Measurements from ENCODE around the gene FBXO36. TPM values are rescaled to one million over a fixed set of nuclear protein-coding genes. Genes with fewer than 3 reads are reported as not detected.
"Not testable (repeated sequence)": the region's sequence is repeated elsewhere in the genome, so short reads cannot be mapped to it uniquely, and the experiment has no call there.

FBXO36 gene
- total RNA-seq, 1 donor = 5.5 TPM

GRCh38 chr2:229955663-229956062 is 33.4 kb downstream of the FBXO36 start:
- DNase-seq (ENCODE audit: low read depth) = no peak
- no peak overlapping the region for H3K4me3 ChIP-seq (ENCODE audit: low read depth, low read length)
- TF ChIP-seq, protein P1, sequence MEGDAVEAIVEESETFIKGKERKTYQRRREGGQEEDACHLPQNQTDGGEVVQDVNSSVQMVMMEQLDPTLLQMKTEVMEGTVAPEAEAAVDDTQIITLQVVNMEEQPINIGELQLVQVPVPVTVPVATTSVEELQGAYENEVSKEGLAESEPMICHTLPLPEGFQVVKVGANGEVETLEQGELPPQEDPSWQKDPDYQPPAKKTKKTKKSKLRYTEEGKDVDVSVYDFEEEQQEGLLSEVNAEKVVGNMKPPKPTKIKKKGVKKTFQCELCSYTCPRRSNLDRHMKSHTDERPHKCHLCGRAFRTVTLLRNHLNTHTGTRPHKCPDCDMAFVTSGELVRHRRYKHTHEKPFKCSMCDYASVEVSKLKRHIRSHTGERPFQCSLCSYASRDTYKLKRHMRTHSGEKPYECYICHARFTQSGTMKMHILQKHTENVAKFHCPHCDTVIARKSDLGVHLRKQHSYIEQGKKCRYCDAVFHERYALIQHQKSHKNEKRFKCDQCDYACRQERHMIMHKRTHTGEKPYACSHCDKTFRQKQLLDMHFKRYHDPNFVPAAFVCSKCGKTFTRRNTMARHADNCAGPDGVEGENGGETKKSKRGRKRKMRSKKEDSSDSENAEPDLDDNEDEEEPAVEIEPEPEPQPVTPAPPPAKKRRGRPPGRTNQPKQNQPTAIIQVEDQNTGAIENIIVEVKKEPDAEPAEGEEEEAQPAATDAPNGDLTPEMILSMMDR (IDR thresholded peaks at IDR 0.05; ENCODE audit: insufficient read depth, low read length) = no peak

GRCh38 chr2:229956491-229956890 is 34.2 kb downstream of the FBXO36 start:
- DNase-seq (ENCODE audit: low read depth) = no peak
- no peak overlapping the region for H3K4me3 ChIP-seq (ENCODE audit: low read depth, low read length)
- TF ChIP-seq, protein P1 (IDR thresholded peaks at IDR 0.05; ENCODE audit: insufficient read depth, low read length) = no peak

- not testable (repeated sequence) for H3K4me3 ChIP-seq (ENCODE audit: low read depth, low read length)
- DNase-seq (ENCODE audit: low read depth) = peak; percentile 8
These were observed 41.3 kb downstream of the FBXO36 start for GRCh38 chr2:229963596-229963995.

- TF ChIP-seq, protein P1 (IDR thresholded peaks at IDR 0.05; ENCODE audit: insufficient read depth, low read length) = no peak
- no peak overlapping the region for H3K4me3 ChIP-seq (ENCODE audit: low read depth, low read length)
- DNase-seq (ENCODE audit: low read depth) = no peak
These were observed 47.6 kb downstream of the FBXO36 start for GRCh38 chr2:229969921-229970320.

GRCh38 chr2:229970406-229970805 is 48.1 kb downstream of the FBXO36 start:
- no peak for DNase-seq (ENCODE audit: low read depth)
- TF ChIP-seq, protein P1 (IDR thresholded peaks at IDR 0.05; ENCODE audit: insufficient read depth, low read length) = no peak
- no peak overlapping the region for H3K4me3 ChIP-seq (ENCODE audit: low read depth, low read length)

- DNase-seq (ENCODE audit: low read depth) = no peak
- TF ChIP-seq, protein P1 (IDR thresholded peaks at IDR 0.05; ENCODE audit: insufficient read depth, low read length) = no peak
These were observed 49.0 kb downstream of the FBXO36 start for GRCh38 chr2:229971298-229971790.

GRCh38 chr2:229974266-229974665 is 52.0 kb downstream of the FBXO36 start:
- DNase-seq (ENCODE audit: low read depth) = peak; percentile 96
- no peak overlapping the region for H3K4me3 ChIP-seq (ENCODE audit: low read depth, low read length)
- TF ChIP-seq, protein P1 (IDR thresholded peaks at IDR 0.05; ENCODE audit: insufficient read depth, low read length) = peak; percentile 52

More at GRCh38 chr2:229971298-229971790, 49.0 kb downstream of the FBXO36 start:
- H3K4me3 ChIP-seq (ENCODE audit: low read depth, low read length) = no peak overlapping the region

All from fibroblast of the aortic adventitia (primary cell).